Spleen (tissue), 11 donors: ENCODE measurements around the gene KIF5A. TPM values are rescaled to one million over a fixed set of nuclear protein-coding genes. Genes with fewer than 3 reads are reported as not detected.
A peak's percentile ranks its signal among the peaks of the same experiment; 100 is the strongest.
"Not testable (repeated sequence)": the region's sequence is repeated elsewhere in the genome, so short reads cannot be mapped to it uniquely, and the experiment has no call there.

ENCODE experiments used
- DNase-seq: peaks from one replicate; pipeline ENCODE4 v3.0.0-alpha.2; 2020
- H3K27ac ChIP-seq, 8 donors: fragments of 200-600 bp; sonication (generic) in 7 of 8; 1 replicate in 4 of 8; 2 replicates in 4 of 8; pipeline versions ENCODE4 v1.5.0 to v1.8.0; 2016 to 2021; ENCODE audit warnings: inconsistent platforms in 4 of 8, mild to moderate bottlenecking in 4 of 8, moderate library complexity in 1 of 8
- H3K27me3 ChIP-seq, 7 donors: fragments of 200-600 bp; sonication (generic) in 6 of 7; replicated peaks in 1 of 7; 1 replicate in 4 of 7; 2 replicates in 3 of 7; pipeline versions ENCODE4 v1.5.0 to v1.8.0; 2016 to 2021; ENCODE audit warnings: inconsistent platforms in 3 of 7, mild to moderate bottlenecking in 1 of 7
- H3K36me3 ChIP-seq, 6 donors: fragments of 200-600 bp; sonication (generic) in 5 of 6; 1 replicate in 4 of 6; 2 replicates in 2 of 6; pipeline versions ENCODE4 v1.5.0 to v1.8.0; 2016 to 2021; ENCODE audit warnings: inconsistent platforms in 2 of 6
- H3K4me1 ChIP-seq, 6 donors: fragments of 200-600 bp; sonication (generic) in 5 of 6; 1 replicate in 3 of 6; 2 replicates in 3 of 6; pipeline versions ENCODE4 v1.5.0 to v1.8.0; 2016 to 2021; ENCODE audit warnings: inconsistent platforms in 3 of 6
- H3K4me3 ChIP-seq, 8 donors: fragments of 200-600 bp; sonication (generic) in 7 of 8; 1 replicate in 4 of 8; 2 replicates in 4 of 8; pipeline versions ENCODE4 v1.5.0 to v1.8.0; 2016 to 2021; ENCODE audit warnings: inconsistent platforms in 4 of 8, mild to moderate bottlenecking in 4 of 8, moderate library complexity in 2 of 8
- H3K9me3 ChIP-seq, 8 donors: fragments of 200-600 bp; sonication (generic) in 7 of 8; 1 replicate in 4 of 8; 2 replicates in 4 of 8; pipeline versions ENCODE4 v1.5.0 to v1.8.0; 2016 to 2021; ENCODE audit warnings: inconsistent platforms in 4 of 8
- POLR2A ChIP-seq, 3 donors: fragments of 450-650 bp; IDR thresholded peaks; one replicate each; pipeline ENCODE4 v1.5.1; 2017; ENCODE audit warnings: antibody characterized with exemption in 3 of 3, mild to moderate bottlenecking in 1 of 3
- POLR2AphosphoS5 ChIP-seq, 3 donors: sonication (generic); formaldehyde crosslinking; IDR thresholded peaks; one replicate each; pipeline ENCODE4 v1.5.1; 2017; ENCODE audit warnings: antibody characterized with exemption in 3 of 3
- WGBS, 5 donors: extraction: QIAGEN DNeasy Blood & Tissue Kit in 3 of 5; methylation state at CpG; one replicate each; pipeline versions ENCODE4 v1.1.5 to v1.1.7; 2013 to 2018; 5-methylcytosine and 5-hydroxymethylcytosine counted together
- intact Hi-C: fragments of 100-400 bp; cut with DNase I; formaldehyde crosslinking; loops from one replicate; pipeline ENCODE4 v1.15.0; 2023; ENCODE audit warnings: low total_unique reads
- polyA plus RNA-seq, 3 donors: library from polyadenylated mRNA; stranded (reverse); fragments of 200-250 nt; gene quantifications; one replicate each; pipeline ENCODE4 v1.2.1, GENCODE V29; 2013
- total RNA-seq, 7 donors: library from RNA; depleted of rRNA in 3 of 7; stranded (reverse); fragments of >200 nt in 3 of 7; fragmentation: NEBNext Ultra II Directional in 4 of 7; extraction: Animal tissue kit (Norgen Biotek cat#: 25700) in 4 of 7; gene quantifications; one replicate each; pipeline versions ENCODE4 v1.1.0 to v1.2.1, GENCODE V29; 2016 to 2021
- TF ChIP-seq, protein P1 (sequence below), 11 experiments: fragments of 200-600 bp in 7 of 11; fragments of 450-650 bp in 4 of 11; sonication (generic) in 4 of 11; IDR thresholded peaks in 8 of 11; conservative IDR thresholded peaks in 3 of 11; 1 replicate in 7 of 11; 2 replicates in 4 of 11; pipeline versions ENCODE4 v1.4.0 to v1.8.0; 2016 to 2021; ENCODE audit warnings: antibody characterized with exemption in 11 of 11, inconsistent platforms in 4 of 11, mild to moderate bottlenecking in 1 of 11
- donor health status: healthy with polysubstance abuse.
- donor health status: DM: no; HTN: no; CAD: no; lungs with moderate emphysema.
- donor health status: DM: no; HTN: no; CAD: no.
- donor health status: Bipolar disorder and iron deficiency.
- donor health status: healthy.
- donor health status: DM: no; HTN: no; CAD: no.
- donor health status: DM: yes; HTN: yes; CAD: no.

KIF5A gene
- total and polyA plus RNA-seq, 10 donors, result 0.07 to 0.76 (median 0.13) TPM; not detected in 1

DNA sequence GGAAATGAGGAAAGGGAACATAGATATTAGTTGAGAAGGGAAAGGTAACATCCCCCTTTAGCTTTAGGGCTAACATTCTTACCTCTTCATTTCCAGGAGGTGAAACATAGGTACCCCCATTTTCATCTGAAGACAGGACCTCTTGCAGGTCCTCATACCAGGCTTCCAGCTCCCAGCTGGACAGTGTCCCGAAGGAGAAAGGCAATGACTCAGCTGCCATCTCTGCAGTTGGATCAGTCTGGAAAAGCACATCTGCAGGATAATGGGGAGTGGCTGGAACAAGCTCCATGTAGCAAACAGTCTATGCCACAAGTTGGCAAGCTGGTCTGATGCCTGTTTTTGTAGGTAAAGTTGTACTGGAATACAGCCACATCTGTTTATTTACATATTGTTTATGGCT lies 32.7 kb upstream of the KIF5A start:
- intact Hi-C loops, result no loop called here
- 0 to 90% (median 81%) methylated on average over 1 of the region's 1 CpG for WGBS, 5 donors
- Histone ChIP-seq H3K27ac (peak overlapping the region in 4 of 8 donors; percentile 4 to 100 (median 76)), H3K4me1 (peaks cover 30 to 57% (median 46%) of the 10 kb centered on the region in 6 donors), H3K9me3 (no peaks in the 10 kb centered on the region), H3K27me3 (no peaks in the 10 kb centered on the region), H3K4me3 (no peak overlapping the region), H3K36me3 (peaks cover 3 to 67% (median 55%) of the 10 kb centered on the region in 6 donors)
- peak; percentile 2 for DNase-seq
- TF ChIP-seq POLR2AphosphoS5 (IDR thresholded peaks at IDR 0.05), result no peak
- TF ChIP-seq, protein P1, sequence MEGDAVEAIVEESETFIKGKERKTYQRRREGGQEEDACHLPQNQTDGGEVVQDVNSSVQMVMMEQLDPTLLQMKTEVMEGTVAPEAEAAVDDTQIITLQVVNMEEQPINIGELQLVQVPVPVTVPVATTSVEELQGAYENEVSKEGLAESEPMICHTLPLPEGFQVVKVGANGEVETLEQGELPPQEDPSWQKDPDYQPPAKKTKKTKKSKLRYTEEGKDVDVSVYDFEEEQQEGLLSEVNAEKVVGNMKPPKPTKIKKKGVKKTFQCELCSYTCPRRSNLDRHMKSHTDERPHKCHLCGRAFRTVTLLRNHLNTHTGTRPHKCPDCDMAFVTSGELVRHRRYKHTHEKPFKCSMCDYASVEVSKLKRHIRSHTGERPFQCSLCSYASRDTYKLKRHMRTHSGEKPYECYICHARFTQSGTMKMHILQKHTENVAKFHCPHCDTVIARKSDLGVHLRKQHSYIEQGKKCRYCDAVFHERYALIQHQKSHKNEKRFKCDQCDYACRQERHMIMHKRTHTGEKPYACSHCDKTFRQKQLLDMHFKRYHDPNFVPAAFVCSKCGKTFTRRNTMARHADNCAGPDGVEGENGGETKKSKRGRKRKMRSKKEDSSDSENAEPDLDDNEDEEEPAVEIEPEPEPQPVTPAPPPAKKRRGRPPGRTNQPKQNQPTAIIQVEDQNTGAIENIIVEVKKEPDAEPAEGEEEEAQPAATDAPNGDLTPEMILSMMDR (IDR thresholded peaks at IDR 0.05 in 8 of 11, conservative IDR thresholded peaks at IDR 0.05 in 3 of 11), result no peak

DNA sequence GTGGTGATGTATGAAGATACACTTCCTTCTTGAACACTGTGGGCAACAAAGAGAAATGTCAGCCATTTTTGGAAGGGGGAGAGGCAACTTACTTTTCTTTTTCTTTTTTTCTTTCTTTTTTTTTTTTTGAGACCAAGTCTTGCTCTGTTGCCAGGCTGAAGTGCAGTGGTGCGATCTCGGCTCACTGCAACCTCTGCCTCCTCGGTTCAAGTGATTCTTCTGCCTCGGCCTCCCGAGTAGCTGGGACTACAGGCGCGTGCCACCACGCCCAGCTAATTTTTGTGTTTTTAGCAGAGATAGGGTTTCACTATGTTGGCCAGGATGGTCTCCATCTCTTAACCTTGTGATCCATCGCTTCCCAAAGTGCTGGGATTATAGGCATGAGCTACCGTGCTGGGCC lies 32.1 kb upstream of the KIF5A start:
- peaks cover 30 to 58% (median 48%) of the 10 kb centered on the region in 6 donors for H3K4me1 ChIP-seq
- H3K27me3 ChIP-seq, H3K4me3 ChIP-seq, intact Hi-C loops, H3K9me3 ChIP-seq, DNase-seq: not testable (repeated sequence)
- WGBS, 5 donors, result 90 to 95% (median 93%) methylated on average over 10 of the region's 10 CpGs
- peak overlapping the region in 4 of 8 donors; percentile 99 to 100 (median 99) for H3K27ac ChIP-seq
- peaks cover 3 to 62% (median 50%) of the 10 kb centered on the region in 6 donors for H3K36me3 ChIP-seq

DNA sequence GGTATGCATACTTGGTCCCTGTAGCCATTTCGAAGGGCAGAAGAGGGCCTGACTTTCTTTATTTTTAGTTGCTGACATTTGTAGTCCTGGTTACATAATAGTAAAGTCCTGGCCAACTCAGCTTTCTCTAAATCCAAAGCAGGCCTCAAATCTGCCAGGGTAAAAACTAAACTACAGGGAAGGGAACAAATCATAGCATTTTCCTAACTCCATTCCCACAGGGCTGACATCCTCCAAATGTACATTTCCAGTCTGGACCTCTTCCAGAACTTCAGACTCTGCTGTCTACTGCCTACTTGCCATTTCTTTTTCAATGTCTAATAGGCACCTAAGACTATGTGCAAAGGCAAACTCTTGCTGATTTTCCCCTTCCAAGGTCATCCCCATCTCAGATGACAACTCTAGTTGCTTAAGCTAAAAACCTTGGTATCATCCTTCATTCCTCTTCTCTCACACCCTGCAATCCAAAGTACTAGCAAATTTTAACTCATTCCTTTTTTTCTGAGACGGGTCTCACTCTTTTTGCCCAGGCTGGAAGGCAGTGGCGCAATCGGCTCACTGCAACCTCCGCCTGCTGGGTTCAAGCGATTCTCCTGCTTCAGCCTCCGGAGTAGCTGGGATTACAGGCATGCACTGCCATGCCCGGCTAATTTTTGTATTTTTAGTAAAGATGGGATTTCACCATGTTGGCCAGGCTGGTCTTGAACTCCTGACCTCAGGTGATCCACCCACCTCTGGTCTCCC lies 31.5 kb upstream of the KIF5A start:
- WGBS, 5 donors, result 58 to 87% (median 68%) methylated on average over 8 of the region's 8 CpGs
- Histone ChIP-seq H3K36me3 (peaks cover 3 to 56% (median 44%) of the 10 kb centered on the region in 6 donors), H3K4me3 (peak overlapping the region in 4 of 8 donors; percentile 74 to 90 (median 82)), H3K9me3 (no peaks in the 10 kb centered on the region), H3K27ac (peak overlapping the region in 7 of 8 donors; percentile 11 to 100 (median 99)), H3K4me1 (peaks cover 31 to 61% (median 52%) of the 10 kb centered on the region in 6 donors), H3K27me3 (no peaks in the 10 kb centered on the region)
- TF ChIP-seq POLR2A (IDR thresholded peaks at IDR 0.05) (no peak), POLR2AphosphoS5 (IDR thresholded peaks at IDR 0.05) (no peak)
- TF ChIP-seq, protein P1 (IDR thresholded peaks at IDR 0.05 in 8 of 11, conservative IDR thresholded peaks at IDR 0.05 in 3 of 11), result no peak
- DNase-seq, result no peak
- intact Hi-C loops, result no loop called here

DNA sequence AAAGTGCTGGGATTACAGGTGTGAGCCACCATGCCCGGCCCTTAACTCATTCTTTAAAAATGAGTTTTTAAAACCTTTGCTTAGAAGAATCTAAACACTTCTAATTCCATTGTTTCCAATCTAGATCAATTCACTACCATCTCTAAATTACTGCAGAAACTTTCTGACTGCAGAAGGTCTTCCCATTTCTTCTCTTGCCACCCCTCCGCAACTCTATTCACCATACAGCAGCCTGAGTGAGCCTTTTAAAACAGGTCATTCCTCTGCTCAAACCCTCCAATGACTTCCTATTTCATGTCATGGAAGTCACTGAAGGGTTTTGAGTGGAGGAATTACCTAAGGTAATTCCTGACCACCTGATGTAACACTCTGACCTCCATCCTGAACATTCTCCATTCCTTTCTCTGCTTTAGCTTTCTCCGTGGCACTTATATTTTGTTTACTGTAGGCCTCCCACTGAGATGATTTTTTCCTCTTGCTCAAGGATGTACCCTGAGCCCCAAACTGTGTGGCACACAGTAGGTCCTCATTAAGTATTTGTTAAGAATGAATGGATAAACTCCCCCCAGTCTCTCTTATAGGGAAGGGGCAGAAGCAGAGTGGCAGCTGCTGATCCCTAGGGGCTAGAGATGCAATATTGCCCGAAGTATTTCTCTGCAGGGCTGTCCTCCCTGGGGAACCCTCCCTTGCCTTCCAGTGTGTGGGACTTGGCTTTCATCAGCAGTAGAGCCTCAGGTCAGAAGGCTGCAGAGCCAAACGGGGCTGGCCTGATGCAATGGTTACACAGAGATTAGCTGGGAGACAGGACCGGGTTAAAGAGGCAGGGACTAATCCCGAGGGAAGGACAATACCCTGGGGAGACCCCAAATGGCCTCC lies 30.7 kb upstream of the KIF5A start:
- Histone ChIP-seq H3K4me3 (peak overlapping the region; percentile 51 to 90 (median 78)), H3K36me3 (peaks cover 3 to 51% (median 40%) of the 10 kb centered on the region in 6 donors), H3K9me3 (no peaks in the 10 kb centered on the region), H3K27me3 (no peaks in the 10 kb centered on the region), H3K27ac (peak overlapping the region; percentile 98 to 100 (median 99)), H3K4me1 (peaks cover 39 to 69% (median 60%) of the 10 kb centered on the region in 6 donors)
- TF ChIP-seq POLR2AphosphoS5 (IDR thresholded peaks at IDR 0.05) (no peak), POLR2A (IDR thresholded peaks at IDR 0.05) (no peak)
- TF ChIP-seq, protein P1 (IDR thresholded peaks at IDR 0.05 in 8 of 11, conservative IDR thresholded peaks at IDR 0.05 in 3 of 11), result no peak
- intact Hi-C loops, result no loop called here
- peak; percentile 80 for DNase-seq
- 28 to 35% (median 30%) methylated on average over 7 of the region's 7 CpGs for WGBS, 5 donors
